Prostate gland (tissue), 2 donors: ENCODE measurements around the gene PTPRD. TPM values are rescaled to one million over a fixed set of nuclear protein-coding genes. Genes with fewer than 3 reads are reported as not detected.

Experiments used
- DNase-seq: peaks from one replicate; pipeline ENCODE4 v3.0.0-alpha.2; 2019; ENCODE audit warnings: low spot score
- H3K27ac ChIP-seq, 2 donors: fragments of 200-600 bp; sonication (generic); 2 replicates each; pipeline ENCODE4 v1.5.1; 2017 to 2019
- H3K27me3 ChIP-seq: fragments of 200-600 bp; sonication (generic); replicated peaks from 2 replicates; pipeline ENCODE4 v1.5.1; 2019; ENCODE audit not compliant: insufficient read depth
- H3K36me3 ChIP-seq, 2 donors: fragments of 200-600 bp; sonication (generic); 1 replicate in 1 of 2; 2 replicates in 1 of 2; pipeline versions ENCODE4 v1.5.1 to v1.8.1; 2017 to 2019
- H3K4me1 ChIP-seq: fragments of 200-600 bp; sonication (generic); replicated peaks from 2 replicates; pipeline ENCODE4 v1.5.1; 2019
- H3K4me3 ChIP-seq, 2 donors: fragments of 200-600 bp; sonication (generic); 2 replicates each; pipeline ENCODE4 v1.5.1; 2017 to 2019
- H3K9me3 ChIP-seq: fragments of 200-600 bp; sonication (generic); 2 replicates; pipeline ENCODE4 v1.5.1; 2017
- CTCF ChIP-seq, 4 experiments: fragments of 200-600 bp in 2 of 4; fragments of 450-650 bp in 2 of 4; sonication (generic) in 2 of 4; IDR thresholded peaks; 1 replicate in 3 of 4; 2 replicates in 1 of 4; pipeline ENCODE4 v1.5.1; 2016 to 2019; ENCODE audit warnings: antibody characterized with exemption in 4 of 4, mild to moderate bottlenecking in 2 of 4, moderate library complexity in 2 of 4
- POLR2A ChIP-seq: fragments of 450-650 bp; IDR thresholded peaks from one replicate; pipeline ENCODE4 v1.6.1; 2016; ENCODE audit warnings: antibody characterized with exemption, mild to moderate bottlenecking
- POLR2AphosphoS5 ChIP-seq: sonication (generic); formaldehyde crosslinking; IDR thresholded peaks from one replicate; pipeline ENCODE4 v1.6.1; 2017; ENCODE audit warnings: antibody characterized with exemption
- WGBS: methylation state at CpG from one replicate; pipeline ENCODE4 v1.1.5; 2018; 5-methylcytosine and 5-hydroxymethylcytosine counted together
- intact Hi-C: fragments of 100-400 bp; cut with DNase I; formaldehyde crosslinking; loops from one replicate; pipeline ENCODE4 v1.14.2; 2022
- total RNA-seq, 2 donors: library from RNA; depleted of rRNA; stranded (reverse); fragments of >200 nt; gene quantifications; one replicate each; pipeline ENCODE4 v1.1.0, GENCODE V29; 2016

The PTPRD gene
- total RNA-seq, 2 donors from 2014 or later = 5.8 to 23.1 TPM

DNA sequence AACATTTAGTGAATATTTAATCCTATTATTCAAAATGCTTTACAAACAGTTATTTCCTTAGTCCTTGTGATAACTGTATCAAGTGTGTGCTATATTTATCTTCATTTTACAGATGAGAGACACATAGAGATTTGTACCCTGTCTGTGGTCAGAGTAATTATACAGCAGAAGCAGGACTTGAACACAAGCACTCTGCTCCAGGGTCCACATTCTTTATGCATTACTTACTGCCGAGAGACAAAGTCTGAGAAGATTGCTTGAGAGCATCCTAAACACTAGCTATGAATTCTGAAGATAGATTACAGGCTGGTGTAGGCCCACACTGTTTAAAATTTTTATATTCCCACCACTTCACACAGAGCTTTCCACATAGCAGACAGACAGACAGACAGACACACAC lies 1887.2 kb downstream of the PTPRD start:
- no peaks in the 10 kb centered on the region for H3K9me3 ChIP-seq
- no peak overlapping the region for H3K4me3 ChIP-seq
- H3K27ac ChIP-seq = no peak overlapping the region
- intact Hi-C loops = no loop called here
- TF ChIP-seq CTCF (IDR thresholded peaks at IDR 0.05) (no peak), POLR2A (no peak), POLR2AphosphoS5 (no peak)
- H3K4me1 ChIP-seq = no peaks in the 10 kb centered on the region
- WGBS = 0% methylated on average over 1 of the region's 1 CpG
- H3K36me3 ChIP-seq = no peaks in the 10 kb centered on the region
- DNase-seq = no peak
- H3K27me3 ChIP-seq = no peaks in the 10 kb centered on the region

- TF ChIP-seq POLR2AphosphoS5 = no peak
- TF ChIP-seq CTCF (IDR thresholded peaks at IDR 0.05) = no peak
- TF ChIP-seq POLR2A = no peak
- intact Hi-C loops = no loop called here
- no peak for DNase-seq
- Histone ChIP-seq H3K9me3 (no peaks in the 10 kb centered on the region), H3K27ac (no peak overlapping the region), H3K27me3 (no peaks in the 10 kb centered on the region), H3K4me3 (no peak overlapping the region), H3K4me1 (no peaks in the 10 kb centered on the region), H3K36me3 (no peaks in the 10 kb centered on the region)
- WGBS = 71% methylated on average over 11 of the region's 11 CpGs
Measured at GRCh38 chr9:8724284-8725018, 1888.4 kb downstream of the PTPRD start.

DNA sequence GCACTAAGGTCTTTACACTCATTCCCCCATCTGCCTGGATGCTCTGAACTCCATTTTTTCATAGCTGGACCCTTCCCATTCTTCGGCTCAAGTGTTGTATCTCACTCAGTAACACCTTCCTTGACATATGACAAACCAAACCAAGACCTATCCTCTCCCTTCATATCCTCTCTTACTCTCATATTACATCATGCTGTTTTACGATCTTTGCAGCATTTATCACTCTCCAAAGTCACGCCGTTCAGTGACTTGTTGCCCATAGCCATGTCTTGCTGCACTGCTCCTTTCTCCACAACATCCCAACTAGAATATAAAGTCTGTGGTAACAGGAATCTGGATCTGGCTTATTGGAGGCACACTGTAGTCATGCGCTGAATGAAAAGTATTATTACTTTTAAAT lies 1889.6 kb downstream of the PTPRD start:
- H3K4me3 ChIP-seq = no peak overlapping the region
- no peaks in the 10 kb centered on the region for H3K36me3 ChIP-seq
- H3K9me3 ChIP-seq = no peaks in the 10 kb centered on the region
- intact Hi-C loops = no loop called here
- no peak for DNase-seq
- H3K27me3 ChIP-seq = no peaks in the 10 kb centered on the region
- H3K4me1 ChIP-seq = no peaks in the 10 kb centered on the region
- no peak overlapping the region for H3K27ac ChIP-seq
- no peak for TF ChIP-seq CTCF (IDR thresholded peaks at IDR 0.05)
- no peak for TF ChIP-seq POLR2A
- no peak for TF ChIP-seq POLR2AphosphoS5
- WGBS = 87% methylated on average over 5 of the region's 5 CpGs

DNA sequence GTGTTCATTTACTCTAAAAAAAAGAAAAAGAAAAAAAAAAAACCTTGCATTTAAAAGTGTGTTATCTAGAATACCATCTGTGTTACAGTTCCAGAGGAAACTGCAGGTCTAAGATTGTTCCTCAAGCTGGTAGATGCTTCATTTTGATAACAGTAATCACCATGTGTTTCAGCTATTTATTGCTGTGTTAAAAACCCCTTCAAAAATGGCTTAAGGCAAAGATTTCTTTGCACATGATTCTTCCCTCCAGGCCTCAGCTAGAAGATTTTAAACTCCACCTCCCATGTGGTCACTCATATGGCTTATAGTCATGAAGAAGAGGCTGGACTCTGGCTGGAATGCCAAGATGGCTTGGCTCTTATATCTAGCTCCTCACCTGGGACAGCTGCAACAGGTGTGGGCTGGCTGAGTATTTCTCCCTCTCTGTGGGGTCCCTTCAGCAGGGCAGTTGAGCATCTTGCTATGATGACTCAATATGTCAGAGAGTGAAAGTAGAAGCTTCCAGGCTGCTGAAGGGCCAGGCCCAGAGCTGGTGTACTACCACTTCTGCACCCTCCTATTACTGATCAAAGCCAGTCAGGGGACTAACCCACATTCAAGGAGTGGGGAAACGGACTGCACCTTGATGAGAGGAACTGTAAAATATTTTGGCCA lies 1892.8 kb downstream of the PTPRD start:
- WGBS = 83% methylated on average over 1 of the region's 1 CpG
- H3K9me3 ChIP-seq = no peaks in the 10 kb centered on the region
- no peak overlapping the region for H3K27ac ChIP-seq
- H3K27me3 ChIP-seq = no peaks in the 10 kb centered on the region
- intact Hi-C loops = no loop called here
- DNase-seq = no peak
- TF ChIP-seq POLR2A = no peak
- no peak for TF ChIP-seq POLR2AphosphoS5
- no peak for TF ChIP-seq CTCF (IDR thresholded peaks at IDR 0.05)
- H3K36me3 ChIP-seq = no peaks in the 10 kb centered on the region
- no peak overlapping the region for H3K4me3 ChIP-seq
- no peaks in the 10 kb centered on the region for H3K4me1 ChIP-seq
